Measurements from ENCODE around the gene PPP2R3A. TPM values are rescaled to one million over a fixed set of nuclear protein-coding genes. Genes with fewer than 3 reads are reported as not detected.

PPP2R3A gene
- polyA plus RNA-seq, 1 donor (not counting 4 experiments of a cell fraction or from before 2014, with no cell fraction given): 11.1 TPM

DNA sequence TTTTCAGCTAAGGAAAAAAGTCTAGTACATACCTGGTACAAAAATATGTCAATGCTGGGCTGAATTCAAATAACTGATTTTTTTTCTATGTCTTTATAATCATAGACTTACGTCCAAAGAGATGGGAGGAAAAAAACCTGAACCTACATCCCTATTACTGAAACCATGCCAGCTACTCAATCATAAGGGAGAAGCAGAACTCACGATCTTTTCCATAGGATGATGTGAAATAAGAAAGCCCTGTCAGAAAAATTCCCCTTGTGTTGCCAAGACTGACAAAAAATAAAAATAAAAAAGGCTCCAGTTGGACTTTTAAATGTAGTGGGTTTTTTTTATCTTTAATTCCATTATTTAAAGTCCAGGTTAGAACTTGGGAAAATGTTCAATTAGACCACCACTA is 227.3 kb downstream of the PPP2R3A start:
- TF ChIP-seq, protein P1, sequence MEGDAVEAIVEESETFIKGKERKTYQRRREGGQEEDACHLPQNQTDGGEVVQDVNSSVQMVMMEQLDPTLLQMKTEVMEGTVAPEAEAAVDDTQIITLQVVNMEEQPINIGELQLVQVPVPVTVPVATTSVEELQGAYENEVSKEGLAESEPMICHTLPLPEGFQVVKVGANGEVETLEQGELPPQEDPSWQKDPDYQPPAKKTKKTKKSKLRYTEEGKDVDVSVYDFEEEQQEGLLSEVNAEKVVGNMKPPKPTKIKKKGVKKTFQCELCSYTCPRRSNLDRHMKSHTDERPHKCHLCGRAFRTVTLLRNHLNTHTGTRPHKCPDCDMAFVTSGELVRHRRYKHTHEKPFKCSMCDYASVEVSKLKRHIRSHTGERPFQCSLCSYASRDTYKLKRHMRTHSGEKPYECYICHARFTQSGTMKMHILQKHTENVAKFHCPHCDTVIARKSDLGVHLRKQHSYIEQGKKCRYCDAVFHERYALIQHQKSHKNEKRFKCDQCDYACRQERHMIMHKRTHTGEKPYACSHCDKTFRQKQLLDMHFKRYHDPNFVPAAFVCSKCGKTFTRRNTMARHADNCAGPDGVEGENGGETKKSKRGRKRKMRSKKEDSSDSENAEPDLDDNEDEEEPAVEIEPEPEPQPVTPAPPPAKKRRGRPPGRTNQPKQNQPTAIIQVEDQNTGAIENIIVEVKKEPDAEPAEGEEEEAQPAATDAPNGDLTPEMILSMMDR (optimal IDR thresholded peaks at IDR 0.05 in 1 of 3, IDR thresholded peaks at IDR 0.05 in 1 of 3, conservative IDR thresholded peaks at IDR 0.05 in 1 of 3; ENCODE audit: extremely low read depth in 1 of 3, insufficient read depth in 2 of 3, low read length in 3 of 3): no peak
- TF ChIP-seq EZH2 (IDR thresholded peaks at IDR 0.05; ENCODE audit: low read length): no peak
- H3K4me3 ChIP-seq (ENCODE audit: control insufficient read depth in 2 of 3, extremely low read depth in 1 of 3, insufficient read depth in 2 of 3, low read depth in 1 of 3, low read length in 3 of 3): peak overlapping the region; percentile 79 to 95 (median 93)
- dilution Hi-C loops (cut with MboI; ENCODE audit: extremely low pct_ligation_motif_present, low sequenced_read_pairs): loop anchor here (25.0 kb wide), 1 partner anchor 144 kb away; no protein-coding TSS in a partner anchor
- H3K9ac ChIP-seq (ENCODE audit: control insufficient read depth, extremely low read depth, insufficient read depth, low read length): peak overlapping the region; percentile 95
- peak overlapping the region; percentile 79 for H3K4me2 ChIP-seq (ENCODE audit: control insufficient read depth, extremely low read depth, insufficient read depth, low read depth, low read length)
- H3K9me3 ChIP-seq (ENCODE audit: control insufficient read depth, low read depth, low read length): no peaks in the 10 kb centered on the region
- no peaks in the 10 kb centered on the region for H3K27me3 ChIP-seq (ENCODE audit: control insufficient read depth, extremely low read depth, insufficient read depth, low read length)
- H3K36me3 ChIP-seq (ENCODE audit: control insufficient read depth in 2 of 2, extremely low read depth in 1 of 2, insufficient read depth in 2 of 2, low read length in 2 of 2): no peaks in the 10 kb centered on the region
- H3K27ac ChIP-seq (ENCODE audit: control insufficient read depth, insufficient read depth, low read length): peak overlapping the region; percentile 93
- peaks cover 22% of the 10 kb centered on the region for H3K4me1 ChIP-seq (ENCODE audit: control insufficient read depth, extremely low read depth, insufficient read depth, low read length)
- H2AFZ ChIP-seq (ENCODE audit: control insufficient read depth, low read length): no peak overlapping the region
- H3K79me2 ChIP-seq (ENCODE audit: control insufficient read depth, insufficient read depth, low read length): peaks cover 78% of the 10 kb centered on the region
- H4K20me1 ChIP-seq (ENCODE audit: control insufficient read depth, extremely low read depth, insufficient read depth, low read length): peaks cover 27% of the 10 kb centered on the region
- H3K9me1 ChIP-seq (ENCODE audit: control insufficient read depth, extremely low read depth, insufficient read depth, low read length): peaks cover 3% of the 10 kb centered on the region
- FAIRE-seq (no peak), DNase-seq (ENCODE audit: low read depth, low spot score) (no peak)

- peak overlapping the region; percentile 79 for H3K4me2 ChIP-seq (ENCODE audit: control insufficient read depth, extremely low read depth, insufficient read depth, low read depth, low read length)
- H3K9me3 ChIP-seq (ENCODE audit: control insufficient read depth, low read depth, low read length): no peaks in the 10 kb centered on the region
- peaks cover 27% of the 10 kb centered on the region for H4K20me1 ChIP-seq (ENCODE audit: control insufficient read depth, extremely low read depth, insufficient read depth, low read length)
- FAIRE-seq: no peak
- no peak for TF ChIP-seq EZH2 (IDR thresholded peaks at IDR 0.05; ENCODE audit: low read length)
- TF ChIP-seq, protein P1 (optimal IDR thresholded peaks at IDR 0.05 in 1 of 3, IDR thresholded peaks at IDR 0.05 in 1 of 3, conservative IDR thresholded peaks at IDR 0.05 in 1 of 3; ENCODE audit: extremely low read depth in 1 of 3, insufficient read depth in 2 of 3, low read length in 3 of 3): no peak
- no peaks in the 10 kb centered on the region for H3K27me3 ChIP-seq (ENCODE audit: control insufficient read depth, extremely low read depth, insufficient read depth, low read length)
- no peaks in the 10 kb centered on the region for H3K36me3 ChIP-seq (ENCODE audit: control insufficient read depth in 2 of 2, extremely low read depth in 1 of 2, insufficient read depth in 2 of 2, low read length in 2 of 2)
- no peak overlapping the region for H2AFZ ChIP-seq (ENCODE audit: control insufficient read depth, low read length)
- H3K4me1 ChIP-seq (ENCODE audit: control insufficient read depth, extremely low read depth, insufficient read depth, low read length): peaks cover 23% of the 10 kb centered on the region
- peaks cover 3% of the 10 kb centered on the region for H3K9me1 ChIP-seq (ENCODE audit: control insufficient read depth, extremely low read depth, insufficient read depth, low read length)
- peak overlapping the region; percentile 79 to 95 (median 93) for H3K4me3 ChIP-seq (ENCODE audit: control insufficient read depth in 2 of 3, extremely low read depth in 1 of 3, insufficient read depth in 2 of 3, low read depth in 1 of 3, low read length in 3 of 3)
- no peak for DNase-seq (ENCODE audit: low read depth, low spot score)
- H3K79me2 ChIP-seq (ENCODE audit: control insufficient read depth, insufficient read depth, low read length): peaks cover 72% of the 10 kb centered on the region
- peak overlapping the region; percentile 93 for H3K27ac ChIP-seq (ENCODE audit: control insufficient read depth, insufficient read depth, low read length)
- H3K9ac ChIP-seq (ENCODE audit: control insufficient read depth, extremely low read depth, insufficient read depth, low read length): peak overlapping the region; percentile 95
- dilution Hi-C loops (cut with MboI; ENCODE audit: extremely low pct_ligation_motif_present, low sequenced_read_pairs): loop anchor here (25.0 kb wide), 1 partner anchor 144 kb away; no protein-coding TSS in a partner anchor
Observed at GRCh38 chr3:136193278-136194054, 227.9 kb downstream of the PPP2R3A start.
